Psoas muscle (tissue), 8 donors: ENCODE results near the gene DPP10. TPM values are rescaled to one million over a fixed set of nuclear protein-coding genes. Genes with fewer than 3 reads are reported as not detected.

Source experiments
- ATAC-seq, 4 donors: fragments of 200-7000 bp; cut with Tn5 transposase; one replicate each; pipeline ENCODE4 v1.9.1; 2020; ENCODE audit warnings: moderate library complexity in 3 of 4, mild to moderate bottlenecking in 2 of 4
- DNase-seq, 2 donors: peaks; one replicate each; pipeline ENCODE4 v3.0.0-alpha.2; 2020
- H3K27ac ChIP-seq: fragments of 200-600 bp; one replicate; pipeline ENCODE4 v1.8.0; 2022
- H3K27me3 ChIP-seq, 3 donors: fragments of 200-600 bp in 1 of 3; one replicate each; pipeline versions ENCODE4 v1.6.1 to v1.8.0; 2013 to 2022; ENCODE audit warnings: low read length in 2 of 3, mild to moderate bottlenecking in 2 of 3, moderate library complexity in 1 of 3; ENCODE audit not compliant: insufficient read depth in 3 of 3
- H3K36me3 ChIP-seq, 2 donors: fragments of 200-600 bp in 1 of 2; one replicate each; pipeline versions ENCODE4 v1.6.1 to v1.8.0; 2013 to 2022; ENCODE audit warnings: low read depth in 1 of 2, mild to moderate bottlenecking in 1 of 2, moderate library complexity in 1 of 2; ENCODE audit not compliant: insufficient read depth in 1 of 2
- H3K4me1 ChIP-seq: fragments of 200-600 bp; one replicate; pipeline ENCODE4 v1.8.0; 2022
- H3K4me3 ChIP-seq: fragments of 200-600 bp; one replicate; pipeline ENCODE4 v1.8.0; 2022; ENCODE audit warnings: mild to moderate bottlenecking
- H3K9me3 ChIP-seq: fragments of 200-600 bp; one replicate; pipeline ENCODE4 v1.8.0; 2022
- WGBS, 3 donors: extraction: QIAGEN DNeasy Blood & Tissue Kit; methylation state at CpG; one replicate each; pipeline versions ENCODE4 v1.1.6 to v1.1.7; 2013; 5-methylcytosine and 5-hydroxymethylcytosine counted together
- intact Hi-C, 2 donors: fragments of 100-400 bp; cut with DNase I; formaldehyde crosslinking; loops; one replicate each; pipeline versions ENCODE4 v1.11.0 to v1.14.2; 2022
- polyA plus RNA-seq, 3 donors: library from polyadenylated mRNA; stranded (reverse); fragments of 200-250 nt; gene quantifications; one replicate each; pipeline ENCODE4 v1.2.3, GENCODE V29; 2013
- total RNA-seq, 4 donors: library from RNA; stranded (reverse); fragmentation: NEBNext Ultra II Directional in 2 of 4; extraction: Animal tissue kit (Norgen Biotek cat#: 25700) in 2 of 4; gene quantifications; one replicate each; pipeline versions ENCODE4 v1.2.1 to v1.2.4, GENCODE V29; 2021 to 2023
- TF ChIP-seq, protein P1 (sequence below): fragments of 200-600 bp; IDR thresholded peaks from one replicate; pipeline ENCODE4 v1.8.0; 2022; ENCODE audit warnings: antibody characterized with exemption
- donor health status: healthy with polysubstance abuse.
- donor health status: DM: no; HTN: no; CAD: no; lungs with moderate emphysema.
- donor health status: Bipolar disorder and iron deficiency.
- donor health status: healthy.
- donor health status: DM: yes; HTN: yes; CAD: no.
- donor health status: DM: no; HTN: no; CAD: no.
- donor health status: DM: no; HTN: no; CAD: no.
- donor health status: DM: yes; HTN: yes; CAD: no.

The DPP10 gene
- total and polyA plus RNA-seq, 7 donors, result 0.01 to 0.11 TPM; not detected in 5

DNA sequence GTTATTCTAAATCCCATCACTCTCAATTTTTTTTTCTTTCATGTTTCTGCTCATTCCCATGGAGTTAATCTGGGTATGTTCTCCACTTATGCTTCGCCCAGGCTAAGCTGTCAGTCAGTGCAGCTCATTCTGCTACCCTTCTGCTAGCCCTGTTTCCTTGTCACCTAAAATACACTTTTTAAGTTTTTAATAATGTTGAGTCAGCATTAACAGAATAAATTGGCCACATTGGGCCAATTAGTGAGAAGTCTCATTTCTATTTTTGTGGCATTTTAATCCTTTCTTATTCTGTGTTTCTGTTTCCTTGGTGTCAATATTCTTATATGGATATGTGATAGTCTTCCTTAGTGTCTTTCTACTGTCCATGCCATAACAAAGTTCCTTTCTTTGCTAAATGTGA is 1126.2 kb downstream of the DPP10 start:
- Histone ChIP-seq H3K9me3 (no peaks in the 10 kb centered on the region), H3K27me3 (no peaks in the 10 kb centered on the region), H3K36me3 (no peaks in the 10 kb centered on the region), H3K27ac (no peak overlapping the region), H3K4me3 (no peak overlapping the region), H3K4me1 (no peaks in the 10 kb centered on the region)
- TF ChIP-seq, protein P1, sequence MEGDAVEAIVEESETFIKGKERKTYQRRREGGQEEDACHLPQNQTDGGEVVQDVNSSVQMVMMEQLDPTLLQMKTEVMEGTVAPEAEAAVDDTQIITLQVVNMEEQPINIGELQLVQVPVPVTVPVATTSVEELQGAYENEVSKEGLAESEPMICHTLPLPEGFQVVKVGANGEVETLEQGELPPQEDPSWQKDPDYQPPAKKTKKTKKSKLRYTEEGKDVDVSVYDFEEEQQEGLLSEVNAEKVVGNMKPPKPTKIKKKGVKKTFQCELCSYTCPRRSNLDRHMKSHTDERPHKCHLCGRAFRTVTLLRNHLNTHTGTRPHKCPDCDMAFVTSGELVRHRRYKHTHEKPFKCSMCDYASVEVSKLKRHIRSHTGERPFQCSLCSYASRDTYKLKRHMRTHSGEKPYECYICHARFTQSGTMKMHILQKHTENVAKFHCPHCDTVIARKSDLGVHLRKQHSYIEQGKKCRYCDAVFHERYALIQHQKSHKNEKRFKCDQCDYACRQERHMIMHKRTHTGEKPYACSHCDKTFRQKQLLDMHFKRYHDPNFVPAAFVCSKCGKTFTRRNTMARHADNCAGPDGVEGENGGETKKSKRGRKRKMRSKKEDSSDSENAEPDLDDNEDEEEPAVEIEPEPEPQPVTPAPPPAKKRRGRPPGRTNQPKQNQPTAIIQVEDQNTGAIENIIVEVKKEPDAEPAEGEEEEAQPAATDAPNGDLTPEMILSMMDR, result no peak
- 56 to 68% (median 61%) methylated on average over 1 of the region's 1 CpG for WGBS, 3 donors
- intact Hi-C loops, result no loop called here
- ATAC-seq (no peak), DNase-seq (no peak)

DNA sequence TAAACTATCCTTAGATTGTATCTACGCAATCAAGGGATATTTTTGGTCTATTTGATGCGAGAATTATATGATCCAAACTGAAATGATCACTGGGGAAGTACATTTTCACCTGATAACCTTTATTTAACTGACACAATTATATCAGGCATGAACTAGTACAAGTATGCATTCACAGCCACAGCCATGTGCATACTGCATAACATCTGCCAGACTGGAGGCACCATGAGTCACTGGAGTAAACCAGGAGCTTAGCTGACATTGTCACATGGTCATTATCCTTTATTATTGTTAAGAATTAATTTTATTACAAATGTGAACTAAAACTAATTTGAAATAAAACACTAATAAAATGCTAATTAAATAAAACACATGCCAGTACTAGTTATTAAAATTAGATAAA is 1127.1 kb downstream of the DPP10 start:
- H3K27me3 ChIP-seq, result no peaks in the 10 kb centered on the region
- no peak overlapping the region for H3K4me3 ChIP-seq
- 69 to 80% (median 77%) methylated on average over 2 of the region's 2 CpGs for WGBS, 3 donors
- H3K4me1 ChIP-seq, result no peaks in the 10 kb centered on the region
- H3K27ac ChIP-seq, result no peak overlapping the region
- intact Hi-C loops, result no loop called here
- ATAC-seq, result no peak
- no peak for DNase-seq
- TF ChIP-seq, protein P1, result no peak
- H3K9me3 ChIP-seq, result no peaks in the 10 kb centered on the region
- no peaks in the 10 kb centered on the region for H3K36me3 ChIP-seq

DNA sequence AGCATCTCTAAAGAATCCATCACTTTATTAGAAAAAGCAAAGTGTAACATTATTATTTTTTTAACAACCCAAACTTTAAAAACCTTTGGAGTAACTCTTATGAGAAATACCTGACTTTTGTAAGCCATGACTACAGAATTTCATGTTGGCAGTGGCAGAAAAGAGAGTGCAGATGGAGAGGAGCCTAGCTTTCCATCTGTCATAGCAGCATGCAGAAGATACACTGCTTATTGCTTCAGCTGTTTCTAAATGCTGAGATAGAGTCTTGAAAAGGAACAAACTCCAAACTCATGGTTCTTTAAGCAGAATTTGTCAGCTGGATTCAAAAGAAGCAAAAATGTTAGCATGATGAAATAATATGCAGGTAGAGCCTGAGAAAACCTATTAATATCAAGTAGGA is 1130.3 kb downstream of the DPP10 start:
- H3K9me3 ChIP-seq, result no peaks in the 10 kb centered on the region
- TF ChIP-seq, protein P1, result no peak
- intact Hi-C loops, result no loop called here
- ATAC-seq (no peak), DNase-seq (no peak)
- H3K4me3 ChIP-seq, result no peak overlapping the region
- H3K36me3 ChIP-seq, result no peaks in the 10 kb centered on the region
- H3K27ac ChIP-seq, result no peak overlapping the region
- H3K27me3 ChIP-seq, result no peaks in the 10 kb centered on the region
- H3K4me1 ChIP-seq, result no peaks in the 10 kb centered on the region

DNA sequence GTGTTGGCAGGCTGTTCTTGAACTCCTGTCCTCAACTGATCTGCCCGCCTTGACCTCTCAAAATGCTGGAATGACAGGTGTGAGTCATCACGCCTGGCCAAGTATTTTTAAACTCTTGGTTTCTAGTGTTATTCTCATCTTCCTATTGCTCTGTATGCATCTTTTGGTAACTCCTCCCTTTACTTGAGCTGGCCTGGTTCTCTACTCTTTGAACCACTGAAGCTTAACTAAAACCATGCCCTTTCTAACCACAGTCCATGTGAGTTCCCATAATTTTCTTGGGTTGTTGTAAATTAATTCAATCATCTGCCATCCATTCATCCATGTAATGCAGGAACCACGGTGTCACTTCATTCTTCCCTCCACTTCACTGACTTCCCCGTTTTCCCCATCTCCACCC is 1131.3 kb downstream of the DPP10 start:
- WGBS, 3 donors, result 68 to 86% (median 75%) methylated on average over 4 of the region's 4 CpGs
- TF ChIP-seq, protein P1, result no peak
- H3K4me1 ChIP-seq, result no peaks in the 10 kb centered on the region
- no peaks in the 10 kb centered on the region for H3K9me3 ChIP-seq
- no peak for DNase-seq
- no peak overlapping the region for H3K4me3 ChIP-seq
- no peaks in the 10 kb centered on the region for H3K36me3 ChIP-seq
- ATAC-seq, result no peak
- intact Hi-C loops, result no loop called here
- H3K27me3 ChIP-seq, result no peaks in the 10 kb centered on the region
- no peak overlapping the region for H3K27ac ChIP-seq

DNA sequence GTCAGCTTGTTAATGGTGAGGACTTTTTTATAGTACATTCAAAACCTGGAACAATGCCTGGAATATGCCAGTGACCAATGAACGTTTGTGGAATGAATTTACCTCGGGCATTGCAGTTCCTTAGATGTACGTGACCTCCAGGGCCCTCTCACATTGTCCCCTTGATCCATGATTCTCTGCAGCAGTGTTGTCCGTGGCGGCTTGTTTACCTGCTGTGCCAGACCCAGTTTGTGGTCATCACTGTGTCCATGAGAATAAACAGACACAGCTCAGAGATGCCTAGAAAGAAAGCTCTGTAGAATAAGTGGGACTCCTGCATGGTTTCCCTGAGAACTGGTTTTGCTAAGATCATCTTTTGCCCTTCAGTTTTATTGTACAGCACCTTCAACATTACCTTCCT is 1132.2 kb downstream of the DPP10 start:
- 57 to 62% (median 62%) methylated on average over 5 of the region's 5 CpGs for WGBS, 3 donors
- Histone ChIP-seq H3K4me1 (no peaks in the 10 kb centered on the region), H3K9me3 (no peaks in the 10 kb centered on the region), H3K4me3 (no peak overlapping the region), H3K36me3 (no peaks in the 10 kb centered on the region), H3K27ac (no peak overlapping the region), H3K27me3 (no peaks in the 10 kb centered on the region)
- ATAC-seq, result no peak
- TF ChIP-seq, protein P1, result no peak
- intact Hi-C loops, result no loop called here
- DNase-seq, result no peak
